HCT116 (cell line): ENCODE results near the gene CAB39. TPM values are rescaled to one million over a fixed set of nuclear protein-coding genes. Genes with fewer than 3 reads are reported as not detected.

Source experiments
- ATAC-seq: fragments of 200-7000 bp; cut with Tn5 transposase; 2 replicates; pipeline ENCODE4 v1.9.1; 2020; ENCODE audit warnings: mild to moderate bottlenecking, moderate library complexity
- BruUV-seq: library from RNA; stranded (reverse); fragments of 400-500 nt; replicated peaks from 2 replicates; lab custom pipeline; 2021; lab: Mats Ljungman, UMichigan
- CTCF ChIA-PET: fragments of 300-600 bp; sonication (Branson Sonifier 250); formaldehyde crosslinking; loops from one replicate; lab custom pipeline; 2021; ENCODE audit warnings: antibody characterized with exemption; lab: Charles Lee
- POLR2A ChIA-PET: fragments of 300-600, 350-600 bp; sonication (Branson Sonifier 250); formaldehyde crosslinking; loops from one replicate; lab custom pipeline; 2021; ENCODE audit warnings: antibody characterized with exemption; lab: Charles Lee
- RAD21 ChIA-PET, 2 experiments: fragments of 300-600 bp; sonication (Branson Sonifier 250); formaldehyde crosslinking; loops; one replicate each; lab custom pipeline; 2023; ENCODE audit warnings: low total read pairs in 2 of 2; ENCODE audit not compliant: uncharacterized antibody in 2 of 2, unreplicated experiment in 2 of 2, low non-redundant PET in 1 of 2; lab: Charles Lee
- DNase-seq: peaks from one replicate; pipeline ENCODE4 v3.0.0-alpha.2; 2010; ENCODE audit warnings: low read depth, low spot score
- H2AFZ ChIP-seq: fragments of 200-600 bp; shearing (Covaris generic), sonication (generic); 2 replicates; pipeline ENCODE4 v1.6.1; 2017; ENCODE audit warnings: low read depth, mixed run types, mixed read lengths, antibody characterized with exemption, low read length; ENCODE audit not compliant: poor library complexity, severe bottlenecking
- H3K27ac ChIP-seq: 2 replicates; pipeline ENCODE4 v1.5.1; 2012; ENCODE audit warnings: low read depth, low read length
- H3K27me3 ChIP-seq: fragments of 200-600 bp; sonication (generic); 2 replicates; pipeline ENCODE4 v1.6.1; 2016; ENCODE audit warnings: mixed run types, low read length, mixed read lengths; ENCODE audit not compliant: insufficient read depth
- H3K36me3 ChIP-seq, 2 experiments: fragments of 200-500 bp in 1 of 2; fragments of 200-600 bp in 1 of 2; sonication (Bioruptor generic) in 1 of 2; sonication (generic) in 1 of 2; 2 replicates each; pipeline versions ENCODE4 v1.5.1 to v1.6.1; 2014 to 2016; ENCODE audit warnings: low read length in 2 of 2, inconsistent platforms in 1 of 2, mixed read lengths in 1 of 2, mixed run types in 1 of 2; ENCODE audit not compliant: insufficient read depth in 2 of 2, control insufficient read depth in 1 of 2
- H3K4me1 ChIP-seq, 2 experiments: fragments of 200-600 bp in 1 of 2; sonication (generic) in 1 of 2; 2 replicates each; pipeline versions ENCODE4 v1.5.1 to v1.6.1; 2012 to 2017; ENCODE audit warnings: low read length in 2 of 2, inconsistent platforms in 1 of 2, mild to moderate bottlenecking in 1 of 2, mixed read lengths in 1 of 2, mixed run types in 1 of 2, moderate library complexity in 1 of 2; ENCODE audit not compliant: insufficient read depth in 2 of 2, control insufficient read depth in 1 of 2
- H3K4me2 ChIP-seq: fragments of 200-600 bp; sonication (generic); 2 replicates; pipeline ENCODE4 v1.6.1; 2017; ENCODE audit warnings: mixed run types, low read length, mixed read lengths
- H3K4me3 ChIP-seq, 2 experiments: fragments of 200-600 bp in 1 of 2; sonication (generic) in 1 of 2; replicated peaks in 1 of 2; 2 replicates each; pipeline ENCODE4 v1.5.1; 2011 to 2016; ENCODE audit warnings: low read length in 2 of 2, control low read depth in 1 of 2, low read depth in 1 of 2, mild to moderate bottlenecking in 1 of 2, mixed read lengths in 1 of 2, mixed run types in 1 of 2
- H3K79me2 ChIP-seq: fragments of 200-600 bp; sonication (generic); 2 replicates; pipeline ENCODE4 v1.6.1; 2017; ENCODE audit warnings: mild to moderate bottlenecking, mixed run types, low read length, moderate library complexity, mixed read lengths; ENCODE audit not compliant: insufficient read depth
- H3K9ac ChIP-seq: fragments of 200-600 bp; sonication (generic); 2 replicates; pipeline ENCODE4 v1.6.1; 2016; ENCODE audit warnings: low read length, mixed read lengths
- H3K9me2 ChIP-seq: fragments of 200-600 bp; sonication (generic), shearing (Covaris generic); 2 replicates; pipeline ENCODE4 v1.6.1; 2017; ENCODE audit warnings: mixed run types, mild to moderate bottlenecking, moderate library complexity; ENCODE audit not compliant: insufficient read depth
- H3K9me3 ChIP-seq, 2 experiments: fragments of 200-500 bp in 1 of 2; fragments of 200-600 bp in 1 of 2; sonication (Bioruptor generic) in 1 of 2; sonication (generic) in 1 of 2; 2 replicates each; pipeline ENCODE4 v1.6.1; 2014 to 2017; ENCODE audit warnings: low read length in 2 of 2, mixed read lengths in 2 of 2, inconsistent platforms in 1 of 2, low read depth in 1 of 2, mild to moderate bottlenecking in 1 of 2, mixed run types in 1 of 2, moderate library complexity in 1 of 2; ENCODE audit not compliant: control insufficient read depth in 1 of 2, insufficient read depth in 1 of 2
- H4K20me1 ChIP-seq: fragments of 200-600 bp; sonication (generic), shearing (Covaris generic); 2 replicates; pipeline ENCODE4 v1.6.1; 2017; ENCODE audit warnings: mixed run types, mild to moderate bottlenecking, moderate library complexity; ENCODE audit not compliant: insufficient read depth
- CBX3 ChIP-seq: IDR thresholded peaks from 2 replicates; pipeline ENCODE4 v1.6.1; 2012; ENCODE audit warnings: low read depth
- CEBPB ChIP-seq: IDR thresholded peaks from 2 replicates; pipeline ENCODE4 v1.6.1; 2012; ENCODE audit warnings: low read depth
- CTCF ChIP-seq, 3 experiments: fragments of 200-600 bp in 1 of 3; sonication (generic) in 1 of 3; IDR thresholded peaks in 2 of 3; conservative IDR thresholded peaks in 1 of 3; 2 replicates each; pipeline ENCODE4 v1.5.1; 2012 to 2017; ENCODE audit warnings: low read depth in 2 of 3, low read length in 2 of 3, antibody characterized with exemption in 1 of 3, borderline replicate concordance in 1 of 3, control low read depth in 1 of 3, mild to moderate bottlenecking in 1 of 3, mixed read lengths in 1 of 3, mixed run types in 1 of 3, moderate library complexity in 1 of 3; ENCODE audit not compliant: insufficient read depth in 1 of 3
- EZH2 ChIP-seq: fragments of 200-600 bp; sonication (generic); IDR thresholded peaks from 2 replicates; pipeline ENCODE4 v1.6.1; 2017; ENCODE audit warnings: antibody characterized with exemption, mixed run types
- EZH2phosphoT487 ChIP-seq: fragments of 200-600 bp; IDR thresholded peaks from 2 replicates; pipeline ENCODE4 v1.6.1; 2018; ENCODE audit warnings: antibody characterized with exemption, borderline replicate concordance
- FOSL1 ChIP-seq: IDR thresholded peaks from 2 replicates; pipeline ENCODE4 v1.6.1; 2012; ENCODE audit warnings: low read depth
- JUND ChIP-seq: IDR thresholded peaks from 2 replicates; pipeline ENCODE4 v1.6.1; 2012
- MAX ChIP-seq: IDR thresholded peaks from 2 replicates; pipeline ENCODE4 v1.6.1; 2012
- POLR2A ChIP-seq: IDR thresholded peaks from 2 replicates; pipeline ENCODE4 v1.7.0; 2011; ENCODE audit warnings: borderline replicate concordance; ENCODE audit not compliant: insufficient read depth, insufficient read length; ENCODE audit errors: extremely low read depth
- POLR2AphosphoS5 ChIP-seq: IDR thresholded peaks from 2 replicates; pipeline ENCODE4 v1.6.1; 2011; ENCODE audit warnings: mild to moderate bottlenecking, low read depth, low read length, moderate library complexity
- RAD21 ChIP-seq: IDR thresholded peaks from 2 replicates; pipeline ENCODE4 v1.6.1; 2012; ENCODE audit warnings: low read depth, mild to moderate bottlenecking
- SIN3A ChIP-seq: IDR thresholded peaks from 2 replicates; pipeline ENCODE4 v1.6.1; 2012; ENCODE audit warnings: low read depth
- SP1 ChIP-seq: IDR thresholded peaks from 2 replicates; pipeline ENCODE4 v1.6.1; 2012; ENCODE audit warnings: low read depth
- SRF ChIP-seq: IDR thresholded peaks from 2 replicates; pipeline ENCODE4 v1.6.1; 2012; ENCODE audit warnings: low read depth
- TCF7L2 ChIP-seq: IDR thresholded peaks from 2 replicates; pipeline ENCODE4 v1.7.0; 2011; ENCODE audit warnings: borderline replicate concordance, inconsistent platforms; ENCODE audit not compliant: insufficient read depth, insufficient read length; ENCODE audit errors: extremely low read depth
- YY1 ChIP-seq: IDR thresholded peaks from 2 replicates; pipeline ENCODE4 v1.6.1; 2011; ENCODE audit warnings: low read length, low read depth, moderate library complexity, mild to moderate bottlenecking; ENCODE audit not compliant: insufficient replicate concordance; ENCODE audit errors: extremely low read depth
- ZBTB33 ChIP-seq: IDR thresholded peaks from 2 replicates; pipeline ENCODE4 v1.6.1; 2011; ENCODE audit warnings: mild to moderate bottlenecking, low read length, moderate library complexity; ENCODE audit not compliant: insufficient replicate concordance; ENCODE audit errors: extremely low read depth
- ZFX ChIP-seq: fragments of 450-650 bp; IDR thresholded peaks from 2 replicates; pipeline ENCODE4 v1.6.1; 2017
- ZNF274 ChIP-seq: fragments of 200-500 bp; sonication (Bioruptor generic); IDR thresholded peaks from 2 replicates; pipeline ENCODE4 v1.6.1; 2014; ENCODE audit warnings: mild to moderate bottlenecking, low read depth, low read length, inconsistent platforms
- intact Hi-C: fragments of 100-400 bp; cut with micrococcal nuclease; formaldehyde crosslinking; loops from 2 replicates; pipeline ENCODE4 v1.10.0; 2022
- total RNA-seq: library from RNA; stranded (reverse); gene quantifications from one replicate; pipeline ENCODE4 v1.2.1, GENCODE V29; 2021; ENCODE audit not compliant: unreplicated experiment

CAB39 gene
- total RNA-seq, 1 experiment from 2014 or later, result 63.6 TPM

GRCh38 chr2:230774348-230774951 lies 61.8 kb downstream of the CAB39 start (continued):
- TF ChIP-seq RAD21, result no peak
- no peak for TF ChIP-seq EZH2phosphoT487
- no peak for TF ChIP-seq ZBTB33
- peak; percentile 70; the same call in 1 of the 2 replicates for TF ChIP-seq SIN3A

- Histone ChIP-seq H3K4me3 (peak overlapping the region in 1 of 2 experiments; percentile 33; a peak in 1 of 4 replicates), H2AFZ (no peak overlapping the region), H3K4me1 (peaks cover 67 to 82% of the 10 kb centered on the region in 2 experiments), H4K20me1 (no peaks in the 10 kb centered on the region), H3K27me3 (no peaks in the 10 kb centered on the region), H3K27ac (peak overlapping the region; percentile 75; the same call in 1 of the 2 replicates), H3K9me2 (no peaks in the 10 kb centered on the region), H3K4me2 (peak overlapping the region; percentile 67), H3K9ac (peak overlapping the region; percentile 54), H3K9me3 (no peaks in the 10 kb centered on the region), H3K79me2 (peaks cover 56% of the 10 kb centered on the region)
- RAD21 ChIA-PET, result no interaction called here
- no peak for ATAC-seq
- no peak for DNase-seq
- no peak for TF ChIP-seq CEBPB
- no peak for TF ChIP-seq CBX3
- TF ChIP-seq SRF, result no peak
- TF ChIP-seq FOSL1, result no peak
- TF ChIP-seq ZNF274, result no peak
- TF ChIP-seq YY1, result no peak
- no peak for TF ChIP-seq POLR2AphosphoS5
- TF ChIP-seq TCF7L2, result no peak
- TF ChIP-seq JUND, result no peak
- TF ChIP-seq CTCF (IDR thresholded peaks at IDR 0.05 in 2 of 3, conservative IDR thresholded peaks at IDR 0.05 in 1 of 3; ENCODE audit: borderline replicate concordance in 1 of 3, insufficient read depth in 1 of 3, low read depth in 2 of 3, low read length in 2 of 3), result no peak
- no peak for TF ChIP-seq ZBTB33
- no peak for TF ChIP-seq EZH2
- TF ChIP-seq SP1, result no peak
- TF ChIP-seq POLR2A, result no peak
- TF ChIP-seq RAD21, result no peak
- no peak for TF ChIP-seq MAX
- no peak for TF ChIP-seq ZFX
- TF ChIP-seq EZH2phosphoT487, result no peak
- TF ChIP-seq, all 23 proteins: peak for 0
- BruUV-seq, result no TSS peak
- no peaks in the 10 kb centered on the region for H3K36me3 ChIP-seq
- ChIA-PET POLR2A (no interaction called here), CTCF (no interaction called here)
- intact Hi-C loops, result no loop called here
Observed at GRCh38 chr2:230775737-230776136, 63.1 kb downstream of the CAB39 start.
